ENCODE measurements around the gene PDLIM5. TPM values are rescaled to one million over a fixed set of nuclear protein-coding genes. Genes with fewer than 3 reads are reported as not detected.

Gene PDLIM5
- total and polyA plus RNA-seq, 2 of the 8 experiments (the other 6 are each of a cell fraction or from before 2014, with no cell fraction given): 37.3 to 62.1 TPM

DNA sequence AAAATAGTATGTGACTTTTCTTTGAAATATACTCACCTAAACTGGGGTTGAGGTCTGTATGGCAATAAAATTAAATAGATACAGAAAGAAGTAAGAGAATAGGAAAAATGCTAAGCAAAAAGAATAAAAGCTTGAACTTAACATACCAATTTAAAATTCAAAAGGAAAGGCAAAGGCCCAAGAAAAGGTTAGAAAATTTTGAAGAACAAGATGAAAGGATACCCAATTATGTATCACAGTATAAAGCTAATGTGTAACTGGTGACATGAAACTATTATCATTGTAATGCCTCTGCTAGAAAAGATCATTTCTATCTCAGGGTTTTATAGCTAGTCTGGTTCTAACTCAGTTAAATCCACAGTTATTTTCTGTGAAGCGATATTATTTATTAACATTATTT, 99.1 kb downstream of the PDLIM5 start:
- H3K4me1 ChIP-seq (replicated peaks in 1 of 4; ENCODE audit: control insufficient read depth in 3 of 4, insufficient read depth in 4 of 4, low read length in 3 of 4): no peaks in the 10 kb centered on the region
- no peaks in the 10 kb centered on the region for H3K79me1 ChIP-seq (ENCODE audit: low read depth, low read length)
- no peak overlapping the region for H2BK15ac ChIP-seq (ENCODE audit: low read length)
- no peak overlapping the region for H3K4me2 ChIP-seq (ENCODE audit: insufficient read depth in 1 of 2, low read depth in 2 of 2, low read length in 2 of 2)
- no peaks in the 10 kb centered on the region for H3K27me3 ChIP-seq (replicated peaks in 1 of 4; ENCODE audit: control insufficient read depth in 3 of 4, extremely low read depth in 1 of 4, insufficient read depth in 3 of 4, low read length in 3 of 4)
- H2BK5ac ChIP-seq (ENCODE audit: low read depth, low read length): no peak overlapping the region
- POLR2A ChIA-PET (ENCODE audit: partially characterized antibody): no interaction called here
- H3K14ac ChIP-seq (ENCODE audit: insufficient read length): no peak overlapping the region
- H3K23me2 ChIP-seq (ENCODE audit: low read depth, low read length): no peaks in the 10 kb centered on the region
- TF ChIP-seq BRCA1 (IDR thresholded peaks at IDR 0.05; ENCODE audit: low read depth, low read length) (no peak), RAD21 (IDR thresholded peaks at IDR 0.05 in 1 of 2, conservative IDR thresholded peaks at IDR 0.05 in 1 of 2; ENCODE audit: low read depth in 2 of 2, low read length in 2 of 2) (no peak), EZH2 (IDR thresholded peaks at IDR 0.05; ENCODE audit: low read depth, low read length, severe bottlenecking) (no peak), KDM4A (IDR thresholded peaks at IDR 0.05; ENCODE audit: low read depth, low read length, severe bottlenecking) (no peak), USF2 (IDR thresholded peaks at IDR 0.05; ENCODE audit: low read length) (no peak), TEAD4 (IDR thresholded peaks at IDR 0.05; ENCODE audit: low read depth, low read length) (no peak), GTF2F1 (IDR thresholded peaks at IDR 0.05; ENCODE audit: borderline replicate concordance, low read depth, low read length) (no peak), EP300 (IDR thresholded peaks at IDR 0.05; ENCODE audit: borderline replicate concordance in 1 of 2, low read depth in 2 of 2, low read length in 2 of 2) (no peak), JUN (IDR thresholded peaks at IDR 0.05; ENCODE audit: low read depth, low read length) (no peak), CREB1 (IDR thresholded peaks at IDR 0.05) (no peak), SRF (IDR thresholded peaks at IDR 0.05; ENCODE audit: low read depth, low read length) (no peak)
- H4K91ac ChIP-seq (replicated peaks; ENCODE audit: insufficient read length, low read length): no peak overlapping the region
- H3K79me2 ChIP-seq (ENCODE audit: control insufficient read depth in 1 of 2, insufficient read depth in 2 of 2, low read length in 2 of 2): no peaks in the 10 kb centered on the region; a peak in 1 of 4 replicates
- no peak overlapping the region for H2BK20ac ChIP-seq (ENCODE audit: low read length)
- no peaks in the 10 kb centered on the region for H4K20me1 ChIP-seq (replicated peaks in 1 of 2; ENCODE audit: control insufficient read depth in 1 of 2, insufficient read depth in 2 of 2, low read length in 2 of 2)
- H2BK120ac ChIP-seq (replicated peaks; ENCODE audit: low read depth, low read length): no peak overlapping the region
- H2AK5ac ChIP-seq (ENCODE audit: low read depth, low read length): no peak overlapping the region
- H4K5ac ChIP-seq (ENCODE audit: insufficient read length, low read depth, low read length): no peak overlapping the region
- no peak overlapping the region for H3K4me3 ChIP-seq (ENCODE audit: extremely low read depth in 1 of 4, insufficient read depth in 2 of 4, low read depth in 3 of 4, low read length in 4 of 4)
- no peak overlapping the region for H2AFZ ChIP-seq (ENCODE audit: low read length)
- no peak overlapping the region for H3K4ac ChIP-seq (replicated peaks; ENCODE audit: insufficient read length, low read depth, low read length)
- no peak overlapping the region for H2BK12ac ChIP-seq (ENCODE audit: low read depth, low read length)
- no peak for DNase-seq (ENCODE audit: low read depth in 1 of 2, low spot score in 2 of 2)
- CTCF ChIA-PET (ENCODE audit: partially characterized antibody): interaction anchor here (0.6 to 1.3 kb wide), 2 partner anchors 20 to 144 kb away, joined by 3 to 4 read pairs; no protein-coding TSS in a partner anchor
- H3K9me3 ChIP-seq (ENCODE audit: insufficient read depth in 2 of 2, low read depth in 1 of 2, low read length in 1 of 2): no peaks in the 10 kb centered on the region
- H3K23ac ChIP-seq (ENCODE audit: insufficient read length): no peak overlapping the region
- FAIRE-seq: no peak
- no peaks in the 10 kb centered on the region for H3K36me3 ChIP-seq (ENCODE audit: control insufficient read depth in 2 of 4, insufficient read depth in 4 of 4, low read length in 3 of 4)
- no peak overlapping the region for H3K27ac ChIP-seq (ENCODE audit: low read depth, low read length)
- no peak overlapping the region for H3K56ac ChIP-seq (replicated peaks; ENCODE audit: insufficient read length, low read depth, low read length)
- 86% methylated on average over 1 of the region's 1 CpG; no CpG with 5 or more reads in 1 of the 2 experiments for WGBS, 2 experiments (ENCODE audit: extremely low coverage in 1 of 2, insufficient coverage in 1 of 2, insufficient read length in 1 of 2, insufficient replicate concordance in 2 of 2, low coverage in 1 of 2, low lambda C conversion rate in 2 of 2, missing lambda C conversion rate in 1 of 2)
- no peak overlapping the region for H3K18ac ChIP-seq (ENCODE audit: extremely low read depth, low read length)
- H4K8ac ChIP-seq (ENCODE audit: extremely low read depth, insufficient read depth, low read length): no peak overlapping the region
- H3K9ac ChIP-seq (replicated peaks in 1 of 4; ENCODE audit: extremely low read depth in 1 of 4, low read depth in 3 of 4, low read length in 3 of 4): no peak overlapping the region

All from H1 (cell line).